HepG2 (cell line): ENCODE measurements around the gene RPS14. TPM values are rescaled to one million over a fixed set of nuclear protein-coding genes. Genes with fewer than 3 reads are reported as not detected.

Source experiments
- ARHGAP35 ChIP-seq: sonication (generic); formaldehyde crosslinking; IDR thresholded peaks from 2 replicates; pipeline ENCODE4 v1.9.0; 2022; ENCODE audit warnings: mild to moderate bottlenecking, inconsistent platforms, moderate library complexity, missing genetic modification reagents, borderline replicate concordance
- BRCA1 ChIP-seq: sonication (generic); formaldehyde crosslinking; IDR thresholded peaks from 2 replicates; pipeline ENCODE4 v1.4.0; 2020; ENCODE audit warnings: missing genetic modification reagents
- CENPBD1 ChIP-seq: sonication (generic); formaldehyde crosslinking; IDR thresholded peaks from 2 replicates; pipeline ENCODE4 v1.8.0; 2022; ENCODE audit warnings: missing genetic modification reagents, low read depth, mild to moderate bottlenecking, borderline replicate concordance
- JUND ChIP-seq: sonication (generic); formaldehyde crosslinking; IDR thresholded peaks from 2 replicates; pipeline ENCODE4 v1.8.0; 2022; ENCODE audit warnings: mild to moderate bottlenecking, missing genetic modification reagents
- KLF13 ChIP-seq: sonication (generic); formaldehyde crosslinking; IDR thresholded peaks from 2 replicates; pipeline ENCODE4 v1.4.0; 2020; ENCODE audit warnings: mild to moderate bottlenecking, missing genetic modification reagents
- MBNL3 ChIP-seq: fragments of 250-450 bp; sonication (Bioruptor Pico); conservative IDR thresholded peaks from 2 replicates; pipeline ENCODE4 v1.8.0; 2022; ENCODE audit warnings: mild to moderate bottlenecking, inconsistent platforms
- MED8 ChIP-seq: sonication (generic); formaldehyde crosslinking; IDR thresholded peaks from 2 replicates; pipeline ENCODE4 v1.8.1; 2023; ENCODE audit warnings: mild to moderate bottlenecking, missing genetic modification reagents; ENCODE audit not compliant: insufficient replicate concordance
- MIER2 ChIP-seq: IDR thresholded peaks from 2 replicates; pipeline ENCODE4 v1.6.1; 2016; ENCODE audit warnings: missing biosample characterization, missing genetic modification reagents
- NFIB ChIP-seq: sonication (generic); formaldehyde crosslinking; IDR thresholded peaks from 2 replicates; pipeline ENCODE4 v1.9.0; 2021; ENCODE audit warnings: missing genetic modification reagents, mild to moderate bottlenecking, borderline replicate concordance
- NR2F2 ChIP-seq: IDR thresholded peaks from 2 replicates; pipeline ENCODE4 v1.6.1; 2012; ENCODE audit warnings: low read depth, inconsistent platforms, borderline replicate concordance
- SRSF4 ChIP-seq: fragments of 200-400 bp; formaldehyde crosslinking; IDR thresholded peaks from one replicate; pipeline ENCODE4 v1.6.1; 2018; ENCODE audit warnings: mild to moderate bottlenecking, low read depth, low read length, moderate library complexity; ENCODE audit not compliant: poor library complexity, severe bottlenecking
- TEAD3 ChIP-seq: optimal IDR thresholded peaks from 2 replicates; pipeline ENCODE3; 2016; ENCODE audit warnings: borderline replicate concordance
- ZNF180 ChIP-seq: sonication (generic); formaldehyde crosslinking; IDR thresholded peaks from 2 replicates; pipeline ENCODE4 v1.4.0; 2020; ENCODE audit warnings: low read depth, missing genetic modification reagents, borderline replicate concordance
- ZNF468 ChIP-seq: sonication (generic); formaldehyde crosslinking; IDR thresholded peaks from 2 replicates; pipeline ENCODE4 v1.8.0; 2022; ENCODE audit warnings: mild to moderate bottlenecking, moderate library complexity, missing genetic modification reagents
- ZNF547 ChIP-seq: sonication (generic); formaldehyde crosslinking; IDR thresholded peaks from 2 replicates; pipeline ENCODE4 v1.5.1; 2020; ENCODE audit warnings: mild to moderate bottlenecking, missing genetic modification reagents
- ZNF761 ChIP-seq: sonication (generic); formaldehyde crosslinking; conservative IDR thresholded peaks from 2 replicates; pipeline ENCODE4 v1.4.0; 2020; ENCODE audit warnings: mild to moderate bottlenecking, missing genetic modification reagents
- ZNF839 ChIP-seq: sonication (generic); formaldehyde crosslinking; IDR thresholded peaks from 2 replicates; pipeline ENCODE4 v1.4.0; 2020; ENCODE audit warnings: missing genetic modification reagents, mild to moderate bottlenecking, borderline replicate concordance
- polyA plus RNA-seq, 8 experiments: library from polyadenylated mRNA; depleted of rRNA in 3 of 8; stranded (reverse) in 7 of 8; unstranded in 1 of 8; fragments of >200 nt; fragmentation: Illumina TruSeq in 4 of 8; extraction: Trizol in 4 of 8; gene quantifications; 2 replicates each; pipeline versions ENCODE4 v1.2.1 to v1.2.3, GENCODE V29; 2011 to 2016; ENCODE audit warnings: low read depth in 4 of 8, missing spikeins in 1 of 8, mixed read lengths in 1 of 8; ENCODE audit not compliant: insufficient read depth in 1 of 8
- total RNA-seq, 5 experiments: library from RNA; depleted of rRNA; stranded (reverse); fragments of >200 nt; fragmentation: Illumina TruSeq; extraction: Trizol; gene quantifications; 2 replicates each; pipeline ENCODE4 v1.2.3, GENCODE V29; 2016; ENCODE audit warnings: low read depth in 1 of 5
- TF ChIP-seq, protein P1 (sequence below): sonication (generic); formaldehyde crosslinking; IDR thresholded peaks from 2 replicates; pipeline ENCODE4 v1.5.1; 2020; ENCODE audit warnings: mild to moderate bottlenecking, missing genetic modification reagents, borderline replicate concordance
- TF ChIP-seq, protein P2 (sequence below): sonication (generic); formaldehyde crosslinking; IDR thresholded peaks from 2 replicates; pipeline ENCODE4 v1.5.0; 2020; ENCODE audit warnings: mild to moderate bottlenecking, missing genetic modification reagents, borderline replicate concordance

Gene RPS14
- total and polyA plus RNA-seq, 2 of the 13 experiments (the other 11 are each of a cell fraction or from before 2014, with no cell fraction given) = 2,116 to 3,295 TPM

GRCh38 chr5:150485693-150486401 lies 36.3 kb upstream of the RPS14 start (continued):
- TF ChIP-seq JUND (CRISPR knock-in tag) = no peak
- no peak for TF ChIP-seq KLF13 (CRISPR knock-in tag)
- TF ChIP-seq MED8 (CRISPR knock-in tag) = no peak
- no peak for TF ChIP-seq BRCA1 (CRISPR knock-in tag)
- no peak for TF ChIP-seq ZNF761
- TF ChIP-seq ARHGAP35 = no peak
- no peak for TF ChIP-seq NFIB
- TF ChIP-seq MBNL3 (CRISPR knock-in tag) = no peak
- TF ChIP-seq ZNF839 (CRISPR knock-in tag) = no peak
- TF ChIP-seq, protein P1, sequence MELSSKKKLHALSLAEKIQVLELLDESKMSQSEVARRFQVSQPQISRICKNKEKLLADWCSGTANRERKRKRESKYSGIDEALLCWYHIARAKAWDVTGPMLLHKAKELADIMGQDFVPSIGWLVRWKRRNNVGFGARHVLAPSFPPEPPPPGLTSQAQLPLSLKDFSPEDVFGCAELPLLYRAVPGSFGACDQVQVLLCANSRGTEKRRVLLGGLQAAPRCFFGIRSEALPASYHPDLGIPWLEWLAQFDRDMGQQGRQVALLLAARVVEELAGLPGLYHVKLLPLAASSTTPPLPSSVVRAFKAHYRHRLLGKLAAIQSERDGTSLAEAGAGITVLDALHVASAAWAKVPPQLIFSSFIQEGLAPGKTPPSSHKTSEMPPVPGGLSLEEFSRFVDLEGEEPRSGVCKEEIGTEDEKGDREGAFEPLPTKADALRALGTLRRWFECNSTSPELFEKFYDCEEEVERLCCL (CRISPR knock-in tag) = no peak
- no peak for TF ChIP-seq ZNF468 (CRISPR knock-in tag)
- no peak for TF ChIP-seq SRSF4
- no peak for TF ChIP-seq ZNF180 (CRISPR knock-in tag)
- TF ChIP-seq NR2F2 = no peak
- TF ChIP-seq MIER2 (CRISPR knock-in tag) = no peak
- TF ChIP-seq ZNF547 (CRISPR knock-in tag) = no peak; the same call in 1 of the 2 replicates
- no peak for TF ChIP-seq TEAD3 (CRISPR knock-in tag)
- TF ChIP-seq, protein P2, sequence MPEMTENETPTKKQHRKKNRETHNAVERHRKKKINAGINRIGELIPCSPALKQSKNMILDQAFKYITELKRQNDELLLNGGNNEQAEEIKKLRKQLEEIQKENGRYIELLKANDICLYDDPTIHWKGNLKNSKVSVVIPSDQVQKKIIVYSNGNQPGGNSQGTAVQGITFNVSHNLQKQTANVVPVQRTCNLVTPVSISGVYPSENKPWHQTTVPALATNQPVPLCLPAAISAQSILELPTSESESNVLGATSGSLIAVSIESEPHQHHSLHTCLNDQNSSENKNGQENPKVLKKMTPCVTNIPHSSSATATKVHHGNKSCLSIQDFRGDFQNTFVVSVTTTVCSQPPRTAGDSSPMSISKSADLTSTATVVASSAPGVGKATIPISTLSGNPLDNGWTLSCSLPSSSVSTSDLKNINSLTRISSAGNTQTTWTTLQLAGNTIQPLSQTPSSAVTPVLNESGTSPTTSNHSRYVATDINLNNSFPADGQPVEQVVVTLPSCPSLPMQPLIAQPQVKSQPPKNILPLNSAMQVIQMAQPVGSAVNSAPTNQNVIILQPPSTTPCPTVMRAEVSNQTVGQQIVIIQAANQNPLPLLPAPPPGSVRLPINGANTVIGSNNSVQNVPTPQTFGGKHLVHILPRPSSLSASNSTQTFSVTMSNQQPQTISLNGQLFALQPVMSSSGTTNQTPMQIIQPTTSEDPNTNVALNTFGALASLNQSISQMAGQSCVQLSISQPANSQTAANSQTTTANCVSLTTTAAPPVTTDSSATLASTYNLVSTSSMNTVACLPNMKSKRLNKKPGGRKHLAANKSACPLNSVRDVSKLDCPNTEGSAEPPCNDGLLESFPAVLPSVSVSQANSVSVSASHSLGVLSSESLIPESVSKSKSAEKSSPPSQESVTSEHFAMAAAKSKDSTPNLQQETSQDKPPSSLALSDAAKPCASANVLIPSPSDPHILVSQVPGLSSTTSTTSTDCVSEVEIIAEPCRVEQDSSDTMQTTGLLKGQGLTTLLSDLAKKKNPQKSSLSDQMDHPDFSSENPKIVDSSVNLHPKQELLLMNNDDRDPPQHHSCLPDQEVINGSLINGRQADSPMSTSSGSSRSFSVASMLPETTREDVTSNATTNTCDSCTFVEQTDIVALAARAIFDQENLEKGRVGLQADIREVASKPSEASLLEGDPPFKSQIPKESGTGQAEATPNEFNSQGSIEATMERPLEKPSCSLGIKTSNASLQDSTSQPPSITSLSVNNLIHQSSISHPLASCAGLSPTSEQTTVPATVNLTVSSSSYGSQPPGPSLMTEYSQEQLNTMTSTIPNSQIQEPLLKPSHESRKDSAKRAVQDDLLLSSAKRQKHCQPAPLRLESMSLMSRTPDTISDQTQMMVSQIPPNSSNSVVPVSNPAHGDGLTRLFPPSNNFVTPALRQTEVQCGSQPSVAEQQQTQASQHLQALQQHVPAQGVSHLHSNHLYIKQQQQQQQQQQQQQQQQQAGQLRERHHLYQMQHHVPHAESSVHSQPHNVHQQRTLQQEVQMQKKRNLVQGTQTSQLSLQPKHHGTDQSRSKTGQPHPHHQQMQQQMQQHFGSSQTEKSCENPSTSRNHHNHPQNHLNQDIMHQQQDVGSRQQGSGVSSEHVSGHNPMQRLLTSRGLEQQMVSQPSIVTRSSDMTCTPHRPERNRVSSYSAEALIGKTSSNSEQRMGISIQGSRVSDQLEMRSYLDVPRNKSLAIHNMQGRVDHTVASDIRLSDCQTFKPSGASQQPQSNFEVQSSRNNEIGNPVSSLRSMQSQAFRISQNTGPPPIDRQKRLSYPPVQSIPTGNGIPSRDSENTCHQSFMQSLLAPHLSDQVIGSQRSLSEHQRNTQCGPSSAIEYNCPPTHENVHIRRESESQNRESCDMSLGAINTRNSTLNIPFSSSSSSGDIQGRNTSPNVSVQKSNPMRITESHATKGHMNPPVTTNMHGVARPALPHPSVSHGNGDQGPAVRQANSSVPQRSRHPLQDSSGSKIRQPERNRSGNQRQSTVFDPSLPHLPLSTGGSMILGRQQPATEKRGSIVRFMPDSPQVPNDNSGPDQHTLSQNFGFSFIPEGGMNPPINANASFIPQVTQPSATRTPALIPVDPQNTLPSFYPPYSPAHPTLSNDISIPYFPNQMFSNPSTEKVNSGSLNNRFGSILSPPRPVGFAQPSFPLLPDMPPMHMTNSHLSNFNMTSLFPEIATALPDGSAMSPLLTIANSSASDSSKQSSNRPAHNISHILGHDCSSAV = no peak
- TF ChIP-seq CENPBD1 (CRISPR knock-in tag) = no peak
